GM21367 (cell line): Measurements from ENCODE around the gene BHMT.
"Not testable (repeated sequence)": the region's sequence is repeated elsewhere in the genome, so short reads cannot be mapped to it uniquely, and the experiment has no call there.

Experiments
- ATAC-seq: cut with Tn5 transposase; IDR thresholded peaks from one replicate; pipeline ENCODE4 v1.9.1; 2021; ENCODE audit not compliant: unreplicated experiment

Gene BHMT

GRCh38 chr5:79109527-79110492, 1.8 kb upstream of the BHMT start:
- no peak for ATAC-seq

GRCh38 chr5:79111960-79112702, 522 bp downstream of the BHMT start:
- ATAC-seq, result no peak

GRCh38 chr5:79112703-79113058, 1.1 kb downstream of the BHMT start:
- ATAC-seq, result no peak

GRCh38 chr5:79119486-79119885, 7.9 kb downstream of the BHMT start:
- no peak for ATAC-seq

GRCh38 chr5:79120221-79120620, 8.6 kb downstream of the BHMT start:
- ATAC-seq, result no peak

- no peak for ATAC-seq
These were observed 11.4 kb downstream of the BHMT start for GRCh38 chr5:79122973-79123372.

- ATAC-seq, result no peak
These were observed 13.0 kb downstream of the BHMT start for GRCh38 chr5:79124607-79125006.

- ATAC-seq, result no peak
These were observed 19.2 kb downstream of the BHMT start for GRCh38 chr5:79130781-79131180.

- ATAC-seq, result no peak
These were observed 21.6 kb downstream of the BHMT start for GRCh38 chr5:79133121-79133656.

GRCh38 chr5:79133657-79134451, 22.2 kb downstream of the BHMT start:
- ATAC-seq, result no peak

GRCh38 chr5:79135790-79136553, 24.4 kb downstream of the BHMT start:
- ATAC-seq, result no peak

- no peak for ATAC-seq
These were observed 25.0 kb downstream of the BHMT start for GRCh38 chr5:79136618-79137017.

GRCh38 chr5:79140553-79140952, 28.9 kb downstream of the BHMT start:
- no peak for ATAC-seq

- no peak for ATAC-seq
These were observed 32.2 kb downstream of the BHMT start for GRCh38 chr5:79143684-79144379.

- no peak for ATAC-seq
These were observed 35.5 kb downstream of the BHMT start for GRCh38 chr5:79147076-79147475.

- no peak for ATAC-seq
These were observed 37.8 kb downstream of the BHMT start for GRCh38 chr5:79149433-79149832.

GRCh38 chr5:79151942-79152671, 40.5 kb downstream of the BHMT start:
- ATAC-seq, result no peak

GRCh38 chr5:79157305-79157704, 45.7 kb downstream of the BHMT start:
- ATAC-seq, result no peak

- ATAC-seq, result not testable (repeated sequence)
These were observed 50.0 kb downstream of the BHMT start for GRCh38 chr5:79161647-79162046.
